GM12865 (cell line): ENCODE results near the gene HHIPL2.

Experiments
- DNase-seq: peaks from one replicate; pipeline ENCODE4 v3.0.0; 2010; ENCODE audit warnings: low read depth
- H3K4me3 ChIP-seq: 2 replicates; pipeline ENCODE4 v1.5.1; 2011; ENCODE audit warnings: mild to moderate bottlenecking, low read depth, low read length, control low read depth
- CTCF ChIP-seq: IDR thresholded peaks from 2 replicates; pipeline ENCODE4 v1.5.1; 2011; ENCODE audit warnings: low read length, control low read depth, low read depth, inconsistent platforms; ENCODE audit not compliant: insufficient read depth; ENCODE audit errors: missing control alignments

The HHIPL2 gene

GRCh38 chr1:222546091-222546490 lies 1.8 kb downstream of the HHIPL2 start:
- TF ChIP-seq CTCF, result no peak
- H3K4me3 ChIP-seq, result no peak overlapping the region
- DNase-seq, result no peak

DNA sequence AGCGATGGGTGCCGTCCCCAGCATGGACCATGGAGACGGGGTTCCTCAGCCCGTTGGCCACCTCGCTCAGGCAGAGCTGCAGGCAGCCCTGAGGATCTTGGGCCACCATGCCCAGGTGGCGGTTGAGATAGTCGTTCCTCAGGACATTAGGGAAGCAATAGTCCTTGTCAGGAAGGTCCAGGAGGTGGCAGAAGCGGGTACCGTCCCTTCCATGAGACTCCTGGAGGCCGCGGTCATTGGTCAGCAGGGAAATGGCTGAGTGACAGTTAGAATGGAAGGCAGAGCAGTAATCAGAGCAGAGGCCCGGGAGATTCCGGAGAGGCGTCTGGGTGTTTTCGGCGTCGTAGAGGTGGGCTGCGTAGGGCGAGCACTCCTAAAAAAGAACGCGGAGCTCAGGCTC lies 4.1 kb downstream of the HHIPL2 start:
- DNase-seq, result no peak
- no peak overlapping the region for H3K4me3 ChIP-seq
- no peak for TF ChIP-seq CTCF

GRCh38 chr1:222540598-222540995 lies 7.3 kb downstream of the HHIPL2 start:
- TF ChIP-seq CTCF, result no peak
- no peak overlapping the region for H3K4me3 ChIP-seq
- DNase-seq, result no peak

- H3K4me3 ChIP-seq, result no peak overlapping the region
- DNase-seq, result no peak
- no peak for TF ChIP-seq CTCF
Observed at GRCh38 chr1:222539951-222540597, 7.8 kb downstream of the HHIPL2 start.

DNA sequence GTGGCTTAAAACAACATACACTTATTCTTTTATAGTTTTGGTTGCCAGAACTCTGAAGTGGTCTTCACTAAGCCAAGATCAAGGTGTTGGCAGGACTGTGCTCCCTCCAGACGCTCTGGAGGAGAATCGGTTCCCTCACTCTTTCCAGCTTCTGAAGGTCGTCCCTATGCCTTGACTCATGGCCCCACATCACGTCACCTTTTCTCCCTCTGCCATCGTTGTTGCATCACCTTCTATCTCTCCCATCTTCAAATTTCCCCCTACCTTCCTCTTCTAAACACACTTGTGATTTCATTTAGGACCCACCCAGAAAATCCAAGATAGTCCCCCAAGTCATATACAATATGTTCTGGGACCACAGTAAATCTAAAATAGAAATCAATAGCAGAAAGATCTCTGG lies 12.4 kb downstream of the HHIPL2 start:
- DNase-seq, result no peak
- TF ChIP-seq CTCF, result no peak
- no peak overlapping the region for H3K4me3 ChIP-seq

- no peak overlapping the region for H3K4me3 ChIP-seq
- no peak for DNase-seq
- TF ChIP-seq CTCF, result no peak
Observed at GRCh38 chr1:222530852-222531251, 17.1 kb downstream of the HHIPL2 start.

DNA sequence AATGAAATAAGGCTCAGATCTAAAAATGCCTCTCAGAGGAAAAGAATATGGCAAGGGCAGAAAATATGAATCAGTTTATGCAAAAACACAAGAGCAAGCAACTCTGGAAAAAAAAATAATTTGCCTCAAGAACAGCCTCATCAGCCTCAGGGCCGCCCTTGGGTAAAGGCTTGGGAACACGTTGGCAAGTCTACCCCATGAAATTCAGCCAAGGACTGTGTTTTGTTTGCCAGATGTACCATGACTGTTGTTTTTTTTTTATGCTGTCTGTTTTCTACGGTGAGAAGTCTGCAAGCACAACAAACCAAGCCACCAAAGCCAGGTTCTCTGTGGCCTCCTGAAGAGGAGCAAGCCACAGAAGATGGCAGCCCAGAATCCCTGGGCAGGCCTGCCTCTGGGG lies 18.0 kb downstream of the HHIPL2 start:
- H3K4me3 ChIP-seq, result no peak overlapping the region
- no peak for DNase-seq
- TF ChIP-seq CTCF, result no peak
